Panc1 (cell line): Measurements from ENCODE around the gene TEKT4.

Source experiments
- POLR2AphosphoS5 ChIP-seq: IDR thresholded peaks from 2 replicates; pipeline ENCODE4 v1.6.1; 2012; ENCODE audit warnings: mild to moderate bottlenecking, low read depth, low read length, moderate library complexity
- TCF7L2 ChIP-seq: IDR thresholded peaks from 2 replicates; pipeline ENCODE4 v1.6.1; 2011; ENCODE audit warnings: mild to moderate bottlenecking, low read depth, low read length, inconsistent platforms
- TF ChIP-seq, protein P1 (sequence below): fragments of 450-650 bp; IDR thresholded peaks from 2 replicates; pipeline ENCODE4 v1.5.1; 2017; ENCODE audit warnings: mild to moderate bottlenecking
- TF ChIP-seq, protein P2 (sequence below), 2 experiments: IDR thresholded peaks; 2 replicates each; pipeline ENCODE4 v1.6.1; 2011 to 2012; ENCODE audit warnings: low read depth in 2 of 2, control low read depth in 1 of 2, low read length in 1 of 2, mild to moderate bottlenecking in 1 of 2, moderate library complexity in 1 of 2; ENCODE audit not compliant: insufficient read depth in 1 of 2

DNA sequence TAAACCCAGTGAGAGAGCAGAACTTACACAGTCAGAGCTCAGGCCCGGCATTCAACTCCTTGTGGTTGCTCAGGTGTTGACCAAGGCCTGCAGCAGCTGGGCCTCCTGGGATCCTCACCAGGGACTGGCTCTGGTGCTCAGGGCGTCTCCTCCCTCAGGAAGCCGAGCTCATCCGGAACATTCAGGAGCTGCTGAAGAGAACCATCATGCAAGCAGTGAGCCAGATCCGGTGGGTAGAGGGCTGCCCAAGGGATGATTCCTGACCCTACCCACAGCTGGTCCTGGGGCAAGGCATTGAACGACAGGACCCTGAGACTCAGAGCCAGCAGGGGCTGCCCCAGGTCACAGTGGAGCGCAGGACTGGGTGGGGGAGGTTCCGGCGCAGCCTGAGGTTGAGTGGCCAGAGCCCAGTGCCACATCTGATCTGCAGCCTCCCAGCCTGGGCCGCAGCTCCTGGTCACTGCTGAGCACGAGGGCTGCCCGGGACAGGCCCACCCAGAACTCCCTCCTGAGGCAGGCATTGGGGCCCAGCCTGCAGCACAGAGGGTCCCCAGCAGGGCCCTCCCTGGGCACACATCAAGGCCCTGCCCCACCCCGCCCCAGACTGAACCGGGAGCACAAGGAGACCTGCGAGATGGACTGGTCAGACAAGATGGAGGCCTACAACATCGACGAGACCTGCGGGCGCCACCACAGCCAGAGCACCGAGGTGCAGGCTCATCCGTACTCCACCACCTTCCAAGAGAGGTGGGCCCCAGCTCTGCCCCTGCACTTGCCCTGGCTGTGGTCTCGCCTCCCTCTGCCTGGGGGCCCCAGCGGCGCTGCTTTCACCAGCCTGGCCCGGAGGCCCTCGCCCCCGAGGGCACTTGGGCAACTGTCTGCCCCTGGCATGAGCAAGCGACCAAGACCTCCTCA lies 2.4 kb downstream of the TEKT4 start:
- TF ChIP-seq, protein P1, sequence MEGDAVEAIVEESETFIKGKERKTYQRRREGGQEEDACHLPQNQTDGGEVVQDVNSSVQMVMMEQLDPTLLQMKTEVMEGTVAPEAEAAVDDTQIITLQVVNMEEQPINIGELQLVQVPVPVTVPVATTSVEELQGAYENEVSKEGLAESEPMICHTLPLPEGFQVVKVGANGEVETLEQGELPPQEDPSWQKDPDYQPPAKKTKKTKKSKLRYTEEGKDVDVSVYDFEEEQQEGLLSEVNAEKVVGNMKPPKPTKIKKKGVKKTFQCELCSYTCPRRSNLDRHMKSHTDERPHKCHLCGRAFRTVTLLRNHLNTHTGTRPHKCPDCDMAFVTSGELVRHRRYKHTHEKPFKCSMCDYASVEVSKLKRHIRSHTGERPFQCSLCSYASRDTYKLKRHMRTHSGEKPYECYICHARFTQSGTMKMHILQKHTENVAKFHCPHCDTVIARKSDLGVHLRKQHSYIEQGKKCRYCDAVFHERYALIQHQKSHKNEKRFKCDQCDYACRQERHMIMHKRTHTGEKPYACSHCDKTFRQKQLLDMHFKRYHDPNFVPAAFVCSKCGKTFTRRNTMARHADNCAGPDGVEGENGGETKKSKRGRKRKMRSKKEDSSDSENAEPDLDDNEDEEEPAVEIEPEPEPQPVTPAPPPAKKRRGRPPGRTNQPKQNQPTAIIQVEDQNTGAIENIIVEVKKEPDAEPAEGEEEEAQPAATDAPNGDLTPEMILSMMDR: 0 out of 2 replicates have a peak, but pooled peaks have one; percentile 49
- TF ChIP-seq TCF7L2: no peak
- no peak for TF ChIP-seq POLR2AphosphoS5
- TF ChIP-seq, protein P2, sequence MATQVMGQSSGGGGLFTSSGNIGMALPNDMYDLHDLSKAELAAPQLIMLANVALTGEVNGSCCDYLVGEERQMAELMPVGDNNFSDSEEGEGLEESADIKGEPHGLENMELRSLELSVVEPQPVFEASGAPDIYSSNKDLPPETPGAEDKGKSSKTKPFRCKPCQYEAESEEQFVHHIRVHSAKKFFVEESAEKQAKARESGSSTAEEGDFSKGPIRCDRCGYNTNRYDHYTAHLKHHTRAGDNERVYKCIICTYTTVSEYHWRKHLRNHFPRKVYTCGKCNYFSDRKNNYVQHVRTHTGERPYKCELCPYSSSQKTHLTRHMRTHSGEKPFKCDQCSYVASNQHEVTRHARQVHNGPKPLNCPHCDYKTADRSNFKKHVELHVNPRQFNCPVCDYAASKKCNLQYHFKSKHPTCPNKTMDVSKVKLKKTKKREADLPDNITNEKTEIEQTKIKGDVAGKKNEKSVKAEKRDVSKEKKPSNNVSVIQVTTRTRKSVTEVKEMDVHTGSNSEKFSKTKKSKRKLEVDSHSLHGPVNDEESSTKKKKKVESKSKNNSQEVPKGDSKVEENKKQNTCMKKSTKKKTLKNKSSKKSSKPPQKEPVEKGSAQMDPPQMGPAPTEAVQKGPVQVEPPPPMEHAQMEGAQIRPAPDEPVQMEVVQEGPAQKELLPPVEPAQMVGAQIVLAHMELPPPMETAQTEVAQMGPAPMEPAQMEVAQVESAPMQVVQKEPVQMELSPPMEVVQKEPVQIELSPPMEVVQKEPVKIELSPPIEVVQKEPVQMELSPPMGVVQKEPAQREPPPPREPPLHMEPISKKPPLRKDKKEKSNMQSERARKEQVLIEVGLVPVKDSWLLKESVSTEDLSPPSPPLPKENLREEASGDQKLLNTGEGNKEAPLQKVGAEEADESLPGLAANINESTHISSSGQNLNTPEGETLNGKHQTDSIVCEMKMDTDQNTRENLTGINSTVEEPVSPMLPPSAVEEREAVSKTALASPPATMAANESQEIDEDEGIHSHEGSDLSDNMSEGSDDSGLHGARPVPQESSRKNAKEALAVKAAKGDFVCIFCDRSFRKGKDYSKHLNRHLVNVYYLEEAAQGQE (IDR thresholded peaks at IDR 0.05; ENCODE audit: insufficient read depth in 1 of 2, low read depth in 2 of 2, low read length in 1 of 2): no peak
